Ammon's horn (tissue), 1 donor: ENCODE data around the gene CHST11.
A peak's percentile ranks its signal among the peaks of the same experiment; 100 is the strongest.

Source experiments
- DNase-seq: peaks from one replicate; pipeline ENCODE4 v3.0.0-alpha.2; 2016; ENCODE audit warnings: low spot score

The CHST11 gene

GRCh38 chr12:104433061-104433460, 23.7 kb upstream of the CHST11 start:
- no peak for DNase-seq

GRCh38 chr12:104434129-104434528, 22.6 kb upstream of the CHST11 start:
- DNase-seq: no peak

- no peak for DNase-seq
Measured at GRCh38 chr12:104435175-104435574, 21.6 kb upstream of the CHST11 start.

- no peak for DNase-seq
Measured at GRCh38 chr12:104435765-104436164, 21.0 kb upstream of the CHST11 start.

GRCh38 chr12:104436790-104437189, 20.0 kb upstream of the CHST11 start:
- no peak for DNase-seq

- no peak for DNase-seq
Measured at GRCh38 chr12:104438134-104438533, 18.6 kb upstream of the CHST11 start.

- DNase-seq: no peak
Measured at GRCh38 chr12:104439137-104439536, 17.6 kb upstream of the CHST11 start.

- DNase-seq: no peak
Measured at GRCh38 chr12:104443008-104443407, 13.7 kb upstream of the CHST11 start.

- DNase-seq: no peak
Measured at GRCh38 chr12:104446646-104447421, 9.9 kb upstream of the CHST11 start.

- no peak for DNase-seq
Measured at GRCh38 chr12:104448031-104448430, 8.7 kb upstream of the CHST11 start.

GRCh38 chr12:104448451-104448850, 8.3 kb upstream of the CHST11 start:
- no peak for DNase-seq

- DNase-seq: no peak
Measured at GRCh38 chr12:104450700-104451099, 6.0 kb upstream of the CHST11 start.

GRCh38 chr12:104452087-104452486, 4.7 kb upstream of the CHST11 start:
- no peak for DNase-seq

GRCh38 chr12:104453133-104453532, 3.6 kb upstream of the CHST11 start:
- DNase-seq: no peak

GRCh38 chr12:104454997-104455396, 1.8 kb upstream of the CHST11 start:
- DNase-seq: no peak

GRCh38 chr12:104455578-104456416, 951 bp upstream of the CHST11 start:
- no peak for DNase-seq

- DNase-seq: peak; percentile 80
Measured at GRCh38 chr12:104456950-104457745, 400 bp downstream of the CHST11 start.

- no peak for DNase-seq
Measured at GRCh38 chr12:104457746-104458693, 1.3 kb downstream of the CHST11 start.

- DNase-seq: peak; percentile 43
Measured at GRCh38 chr12:104458694-104459367, 2.1 kb downstream of the CHST11 start.

GRCh38 chr12:104459368-104459909, 2.7 kb downstream of the CHST11 start:
- no peak for DNase-seq
